Vagina (tissue), 2 donors: Measurements from ENCODE around the gene FMOD. TPM values are rescaled to one million over a fixed set of nuclear protein-coding genes. Genes with fewer than 3 reads are reported as not detected.

Experiments used
- DNase-seq, 2 donors: peaks; one replicate each; pipeline ENCODE4 v3.0.0-alpha.2; 2017; ENCODE audit errors: extremely low spot score in 2 of 2
- H3K27ac ChIP-seq: fragments of 200-600 bp; sonication (generic); one replicate; pipeline ENCODE4 v1.5.1; 2019
- H3K27me3 ChIP-seq: fragments of 200-600 bp; sonication (generic); one replicate; pipeline ENCODE4 v1.5.1; 2019
- H3K36me3 ChIP-seq, 2 donors: fragments of 200-600 bp; sonication (generic); one replicate each; pipeline ENCODE4 v1.5.1; 2017 to 2019
- H3K4me1 ChIP-seq: fragments of 200-600 bp; sonication (generic); one replicate; pipeline ENCODE4 v1.5.1; 2019
- H3K4me3 ChIP-seq, 2 donors: fragments of 200-600 bp; sonication (generic); 1 replicate in 1 of 2; 2 replicates in 1 of 2; pipeline ENCODE4 v1.5.1; 2016 to 2019
- H3K9me3 ChIP-seq: fragments of 200-600 bp; sonication (generic); one replicate; pipeline ENCODE4 v1.5.1; 2019
- POLR2A ChIP-seq, 2 donors: fragments of 450-650 bp; IDR thresholded peaks; one replicate each; pipeline ENCODE4 v1.6.1; 2017; ENCODE audit warnings: antibody characterized with exemption in 2 of 2, mild to moderate bottlenecking in 2 of 2, moderate library complexity in 2 of 2
- POLR2AphosphoS5 ChIP-seq, 2 donors: sonication (generic); formaldehyde crosslinking; IDR thresholded peaks; one replicate each; pipeline ENCODE4 v1.9.0; 2017; ENCODE audit warnings: antibody characterized with exemption in 2 of 2, mild to moderate bottlenecking in 2 of 2, low read depth in 1 of 2; ENCODE audit not compliant: insufficient read depth in 1 of 2
- intact Hi-C: fragments of 100-400 bp; cut with DNase I; formaldehyde crosslinking; loops from one replicate; pipeline ENCODE4 v1.15.1; 2023
- total RNA-seq: library from RNA; depleted of rRNA; stranded (reverse); fragments of >200 nt; gene quantifications from one replicate; pipeline ENCODE4 v1.2.3, GENCODE V29; 2016
- TF ChIP-seq, protein P1 (sequence below), 3 experiments: fragments of 450-650 bp in 2 of 3; fragments of 200-600 bp in 1 of 3; sonication (generic) in 1 of 3; IDR thresholded peaks; one replicate each; pipeline ENCODE4 v1.5.1; 2017 to 2019; ENCODE audit warnings: antibody characterized with exemption in 3 of 3, mild to moderate bottlenecking in 2 of 3, moderate library complexity in 2 of 3

FMOD gene
- total RNA-seq, 1 donor from 2014 or later, result 80.3 TPM

DNA sequence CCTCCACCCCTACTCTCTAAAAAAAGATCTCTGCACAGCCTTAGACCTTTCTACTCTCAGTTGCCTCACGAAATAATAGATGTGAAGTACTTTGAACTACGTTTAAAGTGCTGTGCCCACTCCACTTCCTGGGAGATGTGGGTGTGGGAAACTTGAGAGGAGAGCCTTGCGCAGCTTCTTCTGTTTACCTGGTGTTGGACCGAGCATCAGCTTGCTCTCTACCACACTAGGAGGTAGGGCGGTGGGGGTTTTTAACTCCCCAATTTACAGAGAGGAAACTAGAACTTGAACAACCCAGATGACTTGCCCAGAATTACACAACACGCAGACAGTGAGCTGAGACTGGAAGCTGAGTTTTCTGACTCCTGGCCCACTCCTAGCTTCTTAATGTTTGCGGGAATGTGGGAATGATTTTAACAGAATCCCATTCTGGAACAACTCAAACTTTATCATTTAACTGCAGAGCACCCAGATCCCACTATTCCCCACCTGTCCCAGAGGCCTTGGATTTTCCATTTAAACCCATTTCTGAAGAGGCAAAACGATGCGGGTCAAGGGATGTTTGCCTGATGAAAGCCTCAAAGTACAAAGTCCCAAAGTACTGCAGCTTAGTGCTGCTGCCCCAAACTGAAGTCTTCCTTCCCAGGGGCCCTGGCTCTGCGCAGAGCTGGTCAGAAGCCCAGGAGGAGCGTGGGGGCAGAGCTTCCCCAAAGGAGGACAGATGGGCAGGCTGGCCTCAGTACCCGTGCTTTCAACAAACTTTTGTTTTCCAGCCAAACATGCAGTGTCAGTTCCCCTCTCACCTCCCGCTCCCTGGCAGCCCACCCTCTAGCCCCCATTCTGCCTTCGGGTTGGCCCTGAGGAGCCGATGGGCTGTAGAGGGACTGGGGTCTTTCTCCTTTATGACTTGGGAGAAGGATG is 26.6 kb downstream of the FMOD start:
- DNase-seq, result no peak
- H3K36me3 ChIP-seq, result no peaks in the 10 kb centered on the region
- H3K27me3 ChIP-seq, result no peaks in the 10 kb centered on the region
- H3K27ac ChIP-seq, result peak overlapping the region; percentile 69
- TF ChIP-seq POLR2AphosphoS5 (IDR thresholded peaks at IDR 0.05; ENCODE audit: insufficient read depth in 1 of 2, low read depth in 1 of 2) (no peak), POLR2A (IDR thresholded peaks at IDR 0.05) (no peak)
- TF ChIP-seq, protein P1, sequence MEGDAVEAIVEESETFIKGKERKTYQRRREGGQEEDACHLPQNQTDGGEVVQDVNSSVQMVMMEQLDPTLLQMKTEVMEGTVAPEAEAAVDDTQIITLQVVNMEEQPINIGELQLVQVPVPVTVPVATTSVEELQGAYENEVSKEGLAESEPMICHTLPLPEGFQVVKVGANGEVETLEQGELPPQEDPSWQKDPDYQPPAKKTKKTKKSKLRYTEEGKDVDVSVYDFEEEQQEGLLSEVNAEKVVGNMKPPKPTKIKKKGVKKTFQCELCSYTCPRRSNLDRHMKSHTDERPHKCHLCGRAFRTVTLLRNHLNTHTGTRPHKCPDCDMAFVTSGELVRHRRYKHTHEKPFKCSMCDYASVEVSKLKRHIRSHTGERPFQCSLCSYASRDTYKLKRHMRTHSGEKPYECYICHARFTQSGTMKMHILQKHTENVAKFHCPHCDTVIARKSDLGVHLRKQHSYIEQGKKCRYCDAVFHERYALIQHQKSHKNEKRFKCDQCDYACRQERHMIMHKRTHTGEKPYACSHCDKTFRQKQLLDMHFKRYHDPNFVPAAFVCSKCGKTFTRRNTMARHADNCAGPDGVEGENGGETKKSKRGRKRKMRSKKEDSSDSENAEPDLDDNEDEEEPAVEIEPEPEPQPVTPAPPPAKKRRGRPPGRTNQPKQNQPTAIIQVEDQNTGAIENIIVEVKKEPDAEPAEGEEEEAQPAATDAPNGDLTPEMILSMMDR (IDR thresholded peaks at IDR 0.05), result no peak
- no peak overlapping the region for H3K4me3 ChIP-seq
- H3K4me1 ChIP-seq, result peaks cover 75% of the 10 kb centered on the region
- intact Hi-C loops, result loop anchor here (5.0 kb wide), 1 partner anchor 52 kb away; no protein-coding TSS in a partner anchor
- no peaks in the 10 kb centered on the region for H3K9me3 ChIP-seq

DNA sequence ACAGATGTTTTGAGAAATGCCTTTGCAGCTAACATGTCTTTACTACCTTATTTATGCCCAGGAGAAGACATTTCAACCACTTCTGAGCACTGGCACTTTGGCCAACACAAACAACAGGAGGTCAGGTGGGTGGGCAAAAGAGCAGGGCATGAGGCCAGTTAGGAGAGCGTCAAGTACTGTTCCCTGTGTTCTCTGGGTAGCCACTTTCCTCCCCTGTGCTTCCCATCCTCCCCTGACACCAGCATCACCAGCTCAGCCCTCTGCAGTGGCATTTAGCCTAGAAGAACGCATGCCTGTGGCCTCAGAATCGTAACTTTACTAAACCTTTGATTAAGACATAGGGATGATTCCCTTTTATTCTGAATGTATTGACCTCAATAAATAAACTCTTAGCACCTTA is 27.3 kb downstream of the FMOD start:
- TF ChIP-seq, protein P1 (IDR thresholded peaks at IDR 0.05), result no peak
- TF ChIP-seq POLR2AphosphoS5 (IDR thresholded peaks at IDR 0.05; ENCODE audit: insufficient read depth in 1 of 2, low read depth in 1 of 2) (no peak), POLR2A (IDR thresholded peaks at IDR 0.05) (no peak)
- peaks cover 68% of the 10 kb centered on the region for H3K4me1 ChIP-seq
- intact Hi-C loops, result no loop called here

DNA sequence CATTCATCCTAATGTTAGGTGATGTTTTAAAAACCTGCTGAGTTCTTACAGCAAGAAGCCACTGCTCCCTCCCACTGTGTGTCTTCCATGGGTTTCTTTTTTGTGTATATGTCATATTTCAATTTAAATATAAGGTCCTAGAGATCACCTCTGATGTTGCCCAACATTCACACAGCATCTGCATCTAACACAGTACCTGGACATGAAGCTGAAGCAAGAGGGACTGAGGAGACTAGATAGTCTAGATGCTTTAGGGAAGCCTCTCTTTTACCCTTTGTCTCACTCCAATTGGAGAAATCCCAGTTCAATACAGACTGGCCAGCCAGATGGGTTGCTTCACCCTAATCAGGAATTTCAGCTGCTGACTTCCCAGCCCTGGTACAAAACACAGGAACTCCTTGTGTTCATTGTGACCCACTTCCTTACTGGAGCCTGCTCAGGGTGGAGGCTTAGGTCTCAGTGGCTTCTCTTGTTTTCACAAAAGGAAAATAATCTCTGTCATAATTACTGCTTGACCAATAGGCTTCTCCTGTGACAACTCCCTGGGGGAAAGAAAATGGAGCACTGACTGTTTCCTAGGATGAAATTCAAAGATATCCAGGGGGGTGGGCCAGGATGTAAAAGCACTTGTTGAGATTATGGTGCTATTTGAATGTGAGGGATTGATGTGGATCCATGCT is 28.3 kb downstream of the FMOD start:
- Histone ChIP-seq H3K9me3 (no peaks in the 10 kb centered on the region), H3K27me3 (no peaks in the 10 kb centered on the region), H3K27ac (peak overlapping the region; percentile 35), H3K36me3 (no peaks in the 10 kb centered on the region), H3K4me1 (peaks cover 63% of the 10 kb centered on the region), H3K4me3 (no peak overlapping the region)
- DNase-seq, result no peak
- intact Hi-C loops, result no loop called here
- TF ChIP-seq, protein P1 (IDR thresholded peaks at IDR 0.05), result no peak
- TF ChIP-seq POLR2AphosphoS5 (IDR thresholded peaks at IDR 0.05; ENCODE audit: insufficient read depth in 1 of 2, low read depth in 1 of 2), result peak in 1 of 2 donors; percentile 80
- no peak for TF ChIP-seq POLR2A (IDR thresholded peaks at IDR 0.05)

More for the DNA sequence above, 27.3 kb downstream of the FMOD start:
- Histone ChIP-seq H3K9me3 (no peaks in the 10 kb centered on the region), H3K4me3 (no peak overlapping the region), H3K27me3 (no peaks in the 10 kb centered on the region), H3K36me3 (no peaks in the 10 kb centered on the region), H3K27ac (peak overlapping the region; percentile 69)
- DNase-seq, result no peak

DNA sequence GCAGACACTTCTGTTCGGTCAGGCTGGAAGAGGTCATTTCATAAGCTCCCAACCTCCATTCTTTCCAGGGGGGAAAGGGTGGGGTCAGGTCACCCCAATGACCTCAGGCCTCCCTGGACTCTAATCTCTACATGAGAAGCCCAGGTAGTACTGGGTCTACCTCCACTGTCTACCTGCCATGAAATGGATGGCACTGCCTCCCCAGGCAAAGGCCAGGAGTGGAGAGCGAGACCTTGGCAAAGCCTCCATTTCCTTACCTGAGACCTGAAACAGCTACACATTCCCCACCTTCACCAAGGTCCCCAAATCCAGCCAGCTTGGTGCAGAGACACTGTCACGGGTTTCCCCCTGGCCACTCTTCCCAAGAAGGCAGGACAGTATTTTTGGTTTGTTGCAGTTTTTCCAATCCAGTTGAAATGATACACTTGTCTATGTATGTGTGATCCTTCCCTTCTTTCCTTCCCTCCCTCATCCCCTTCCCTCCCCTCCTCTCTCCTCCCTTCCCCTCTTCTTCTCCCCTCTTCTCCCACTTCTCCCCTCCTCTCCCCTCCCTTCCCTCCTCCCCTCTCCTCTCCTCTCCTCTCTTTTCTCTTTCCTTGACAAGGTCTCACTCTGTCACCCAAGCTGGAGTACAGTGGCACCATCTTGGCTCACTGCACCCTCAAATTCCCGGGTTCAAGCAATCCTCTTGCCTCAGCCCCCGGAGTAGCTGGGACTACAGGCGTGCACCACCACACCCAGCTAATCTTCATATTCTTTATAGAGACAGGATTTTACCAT is 29.5 kb downstream of the FMOD start:
- Histone ChIP-seq H3K4me1 (peaks cover 58% of the 10 kb centered on the region), H3K4me3 (no peak overlapping the region), H3K36me3 (no peaks in the 10 kb centered on the region), H3K27ac (peak overlapping the region; percentile 71), H3K27me3 (no peaks in the 10 kb centered on the region), H3K9me3 (no peaks in the 10 kb centered on the region)
- DNase-seq, result no peak
- intact Hi-C loops, result no loop called here
- TF ChIP-seq POLR2A (IDR thresholded peaks at IDR 0.05), result no peak
- TF ChIP-seq POLR2AphosphoS5 (IDR thresholded peaks at IDR 0.05; ENCODE audit: insufficient read depth in 1 of 2, low read depth in 1 of 2), result no peak
- TF ChIP-seq, protein P1 (IDR thresholded peaks at IDR 0.05), result no peak
